D721Med (cell line): Measurements from ENCODE around the gene ANGPTL7.

Experiments
- DNase-seq: peaks from one replicate; pipeline ENCODE4 v3.0.0; 2011; ENCODE audit warnings: low spot score; ENCODE audit not compliant: insufficient read length
- FAIRE-seq: peaks from 2 replicates; lab custom pipeline; 2011; peaks lifted over from hg19 to GRCh38; lab: Jason Lieb, UNC
- TF ChIP-seq, protein P1 (sequence below): IDR thresholded peaks from 2 replicates; pipeline ENCODE4 v1.5.1; 2012; ENCODE audit warnings: mild to moderate bottlenecking, control low read depth; ENCODE audit not compliant: insufficient read depth; ENCODE audit errors: missing control alignments

The ANGPTL7 gene

DNA sequence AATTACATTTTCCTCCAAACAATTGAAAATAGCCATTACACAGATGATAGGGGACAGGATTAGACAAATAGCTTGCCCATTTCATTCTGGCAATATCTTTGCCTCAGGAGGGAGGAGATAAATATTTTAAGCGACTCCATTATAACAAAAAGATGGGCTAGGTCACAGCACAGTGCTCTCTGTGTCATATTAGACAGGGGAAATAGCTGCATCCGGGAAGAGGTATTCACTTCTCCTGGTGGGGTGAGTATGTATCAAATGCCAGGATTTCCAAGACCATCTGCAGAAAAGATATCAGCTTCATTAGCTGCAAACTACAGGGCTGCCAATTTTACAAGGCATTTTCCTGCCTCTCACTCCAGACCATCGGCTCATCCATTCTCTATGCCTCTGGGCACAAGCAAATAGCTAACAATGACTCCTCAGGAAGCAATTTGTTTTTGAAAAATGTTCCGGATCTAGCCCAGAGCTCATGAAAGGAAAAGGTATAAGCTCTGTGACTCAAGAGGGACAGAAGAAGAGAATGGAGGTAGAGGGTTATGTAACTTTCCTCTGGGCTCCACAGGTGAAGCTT, 41.9 kb upstream of the ANGPTL7 start:
- DNase-seq: no peak
- TF ChIP-seq, protein P1, sequence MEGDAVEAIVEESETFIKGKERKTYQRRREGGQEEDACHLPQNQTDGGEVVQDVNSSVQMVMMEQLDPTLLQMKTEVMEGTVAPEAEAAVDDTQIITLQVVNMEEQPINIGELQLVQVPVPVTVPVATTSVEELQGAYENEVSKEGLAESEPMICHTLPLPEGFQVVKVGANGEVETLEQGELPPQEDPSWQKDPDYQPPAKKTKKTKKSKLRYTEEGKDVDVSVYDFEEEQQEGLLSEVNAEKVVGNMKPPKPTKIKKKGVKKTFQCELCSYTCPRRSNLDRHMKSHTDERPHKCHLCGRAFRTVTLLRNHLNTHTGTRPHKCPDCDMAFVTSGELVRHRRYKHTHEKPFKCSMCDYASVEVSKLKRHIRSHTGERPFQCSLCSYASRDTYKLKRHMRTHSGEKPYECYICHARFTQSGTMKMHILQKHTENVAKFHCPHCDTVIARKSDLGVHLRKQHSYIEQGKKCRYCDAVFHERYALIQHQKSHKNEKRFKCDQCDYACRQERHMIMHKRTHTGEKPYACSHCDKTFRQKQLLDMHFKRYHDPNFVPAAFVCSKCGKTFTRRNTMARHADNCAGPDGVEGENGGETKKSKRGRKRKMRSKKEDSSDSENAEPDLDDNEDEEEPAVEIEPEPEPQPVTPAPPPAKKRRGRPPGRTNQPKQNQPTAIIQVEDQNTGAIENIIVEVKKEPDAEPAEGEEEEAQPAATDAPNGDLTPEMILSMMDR: no peak
- no peak for FAIRE-seq

DNA sequence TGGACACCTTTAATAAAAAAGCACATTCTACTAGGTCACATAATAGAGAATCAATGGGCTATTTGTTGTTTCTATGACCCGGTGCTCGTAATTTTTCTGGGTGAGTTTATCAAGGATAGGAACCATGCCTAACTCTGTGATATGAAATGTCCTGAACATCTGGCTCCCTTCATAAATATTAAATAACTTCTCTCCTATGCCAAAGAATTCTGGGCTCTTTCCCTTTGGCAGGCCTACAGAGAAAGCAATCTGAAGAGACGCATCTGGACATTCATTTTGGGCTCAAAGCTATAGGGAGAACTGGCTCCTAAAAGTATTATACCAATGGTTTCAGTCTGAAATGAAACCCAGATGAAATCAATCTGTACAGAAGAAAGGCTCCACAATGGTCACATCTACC, 38.8 kb upstream of the ANGPTL7 start:
- TF ChIP-seq, protein P1: no peak
- no peak for DNase-seq
- FAIRE-seq: no peak

DNA sequence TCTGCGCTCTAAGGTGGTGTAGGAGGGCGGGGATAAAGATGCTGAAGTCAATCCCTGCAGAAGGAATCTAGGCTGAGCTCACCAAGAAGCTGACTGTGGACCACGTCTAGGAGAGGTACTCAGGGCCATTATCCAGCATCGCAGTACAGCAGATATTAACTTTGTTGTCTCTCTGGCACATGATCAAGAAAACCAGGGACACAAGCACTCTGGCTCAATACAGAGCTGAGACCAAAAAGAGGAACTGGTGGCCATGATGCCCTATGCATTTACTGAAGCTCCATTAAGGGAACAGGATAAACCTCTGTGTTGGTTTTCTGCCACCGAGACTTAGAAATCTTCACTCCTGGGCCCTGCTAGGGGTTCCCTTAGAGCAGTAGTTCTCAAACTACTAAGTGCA, 38.0 kb upstream of the ANGPTL7 start:
- no peak for DNase-seq
- FAIRE-seq: no peak
- TF ChIP-seq, protein P1: no peak

DNA sequence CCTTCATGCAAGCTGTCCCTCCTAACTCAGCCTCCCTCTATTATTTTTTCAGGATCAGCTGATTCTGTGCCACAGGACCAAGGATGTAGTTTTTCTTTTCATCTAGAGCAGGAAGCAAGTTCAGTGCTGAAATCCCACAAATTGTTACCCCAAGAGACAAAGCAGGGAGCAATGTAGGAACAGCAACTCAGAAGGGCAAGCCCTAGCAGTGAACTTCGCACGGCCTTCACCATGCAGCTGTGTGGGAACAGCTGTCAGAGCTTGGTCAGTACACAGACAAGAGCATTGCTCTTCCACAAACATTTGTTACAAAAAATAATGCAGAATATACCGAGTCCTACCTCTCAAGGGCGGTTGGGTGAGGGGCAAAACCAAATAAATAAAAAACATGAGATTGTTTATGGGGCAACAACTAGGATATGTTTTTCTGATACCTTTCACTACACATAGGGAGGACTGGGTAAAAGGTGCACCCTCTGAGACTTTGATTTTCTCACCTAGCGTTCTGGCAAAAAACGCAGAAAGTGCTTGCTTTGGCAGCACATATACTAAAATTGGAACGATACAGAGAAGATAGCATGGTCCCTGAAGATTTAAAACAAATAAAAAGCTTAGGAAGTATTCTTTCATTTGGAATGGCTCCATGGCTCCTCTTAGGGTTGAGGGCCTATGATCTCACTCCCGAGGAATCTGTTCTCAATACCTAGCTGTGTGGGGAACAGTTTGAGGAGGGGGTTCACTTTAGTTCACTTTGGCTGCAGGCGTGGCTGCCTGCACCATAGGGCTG, 37.1 kb upstream of the ANGPTL7 start:
- FAIRE-seq: no peak
- TF ChIP-seq, protein P1: no peak
- DNase-seq: no peak

DNA sequence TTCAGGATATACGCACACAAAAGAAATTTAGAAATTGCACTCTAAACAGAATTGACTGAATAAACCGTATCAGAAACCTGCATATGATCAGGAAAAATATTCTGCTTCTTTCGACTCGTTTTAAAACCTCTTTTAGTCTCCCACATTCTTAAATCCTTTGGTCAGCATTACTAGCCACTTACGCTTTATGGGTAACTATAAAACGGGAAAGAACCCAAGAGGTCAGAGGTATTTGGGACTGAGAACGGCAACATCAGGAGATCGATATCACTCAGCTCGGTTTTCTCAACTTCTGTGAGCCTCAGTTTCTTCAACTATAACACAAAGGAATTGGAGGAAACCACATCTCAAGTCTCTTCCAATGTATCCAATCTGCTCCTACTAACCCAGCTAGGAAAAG, 36.4 kb upstream of the ANGPTL7 start:
- FAIRE-seq: no peak
- DNase-seq: no peak

DNA sequence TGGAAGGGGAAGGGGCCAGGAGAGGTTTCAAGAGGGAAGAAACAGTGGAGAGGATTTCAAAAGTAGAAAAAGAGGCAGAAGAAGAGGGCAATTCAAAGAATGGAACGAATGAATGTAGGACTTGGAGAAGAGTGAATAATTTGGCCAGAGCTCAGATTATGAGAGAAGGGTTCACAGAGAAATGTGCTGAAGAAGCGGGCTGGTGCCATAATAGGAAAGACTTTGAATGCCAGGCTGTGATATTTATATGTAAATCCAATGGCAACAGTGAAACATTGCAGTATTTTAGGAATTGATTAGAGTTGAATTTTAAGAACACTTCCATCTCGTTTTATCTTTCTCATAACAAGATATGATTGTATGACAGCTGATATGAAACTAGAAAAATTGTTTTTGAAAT, 36.0 kb upstream of the ANGPTL7 start:
- no peak for FAIRE-seq
- TF ChIP-seq, protein P1: no peak
- DNase-seq: no peak

More for the DNA sequence above, 36.4 kb upstream of the ANGPTL7 start:
- TF ChIP-seq, protein P1: no peak

DNA sequence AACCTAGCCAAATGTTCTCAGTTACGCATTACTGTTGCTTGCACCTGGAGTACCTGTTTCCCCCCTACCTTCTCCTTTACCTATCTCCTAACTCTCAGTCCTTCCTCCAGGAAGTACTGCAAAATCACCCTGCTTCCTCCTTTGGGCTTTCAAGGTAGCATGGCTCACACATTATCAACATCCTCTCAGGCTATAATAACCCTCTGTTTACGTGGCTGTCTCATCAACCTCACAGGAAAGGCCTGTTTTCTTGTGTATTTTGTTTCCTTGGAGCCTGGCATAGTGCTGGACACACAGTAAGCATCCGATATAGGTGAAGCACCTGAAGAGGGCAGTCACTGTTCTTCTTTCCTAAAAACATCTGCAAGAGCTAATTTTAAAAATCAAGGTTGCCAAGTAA, 32.7 kb upstream of the ANGPTL7 start:
- FAIRE-seq: no peak
- DNase-seq: no peak
- TF ChIP-seq, protein P1: no peak
